ENCODE measurements around the gene KLHL22.
"Not testable (repeated sequence)": the region's sequence is repeated elsewhere in the genome, so short reads cannot be mapped to it uniquely, and the experiment has no call there.

KLHL22 gene

GRCh38 chr22:20423906-20424551 lies 71.6 kb downstream of the KLHL22 start:
- in situ Hi-C loops (cut with MboI; ENCODE audit: low sequenced_read_pairs): no loop called here

- in situ Hi-C loops (cut with MboI; ENCODE audit: low sequenced_read_pairs): no loop called here
These were observed 72.3 kb downstream of the KLHL22 start for GRCh38 chr22:20423008-20423905.

- in situ Hi-C loops (cut with MboI; ENCODE audit: low sequenced_read_pairs): no loop called here
These were observed 73.2 kb downstream of the KLHL22 start for GRCh38 chr22:20422271-20423007.

- in situ Hi-C loops (cut with MboI; ENCODE audit: low sequenced_read_pairs): no loop called here
These were observed 74.1 kb downstream of the KLHL22 start for GRCh38 chr22:20421507-20421874.

GRCh38 chr22:20420157-20420842 lies 75.3 kb downstream of the KLHL22 start:
- in situ Hi-C loops (cut with MboI; ENCODE audit: low sequenced_read_pairs): no loop called here

- in situ Hi-C loops (cut with MboI; ENCODE audit: low sequenced_read_pairs): no loop called here
These were observed 76.0 kb downstream of the KLHL22 start for GRCh38 chr22:20419664-20419951.

- in situ Hi-C loops (cut with MboI; ENCODE audit: low sequenced_read_pairs): no loop called here
These were observed 77.3 kb downstream of the KLHL22 start for GRCh38 chr22:20418211-20418788.

GRCh38 chr22:20415699-20416098 lies 79.9 kb downstream of the KLHL22 start:
- in situ Hi-C loops (cut with MboI; ENCODE audit: low sequenced_read_pairs): not testable (repeated sequence)

GRCh38 chr22:20415241-20415640 lies 80.4 kb downstream of the KLHL22 start:
- in situ Hi-C loops (cut with MboI; ENCODE audit: low sequenced_read_pairs): not testable (repeated sequence)

- in situ Hi-C loops (cut with MboI; ENCODE audit: low sequenced_read_pairs): no loop called here
These were observed 81.1 kb downstream of the KLHL22 start for GRCh38 chr22:20414450-20414849.

- in situ Hi-C loops (cut with MboI; ENCODE audit: low sequenced_read_pairs): no loop called here
These were observed 81.5 kb downstream of the KLHL22 start for GRCh38 chr22:20414059-20414440.

GRCh38 chr22:20413217-20414058 lies 82.2 kb downstream of the KLHL22 start:
- in situ Hi-C loops (cut with MboI; ENCODE audit: low sequenced_read_pairs): no loop called here

GRCh38 chr22:20412474-20413216 lies 83.0 kb downstream of the KLHL22 start:
- in situ Hi-C loops (cut with MboI; ENCODE audit: low sequenced_read_pairs): no loop called here

GRCh38 chr22:20409385-20409784 lies 86.2 kb downstream of the KLHL22 start:
- in situ Hi-C loops (cut with MboI; ENCODE audit: low sequenced_read_pairs): not testable (repeated sequence)

GRCh38 chr22:20408891-20409290 lies 86.7 kb downstream of the KLHL22 start:
- in situ Hi-C loops (cut with MboI; ENCODE audit: low sequenced_read_pairs): no loop called here

GRCh38 chr22:20407829-20408228 lies 87.8 kb downstream of the KLHL22 start:
- in situ Hi-C loops (cut with MboI; ENCODE audit: low sequenced_read_pairs): no loop called here

- in situ Hi-C loops (cut with MboI; ENCODE audit: low sequenced_read_pairs): no loop called here
These were observed 88.7 kb downstream of the KLHL22 start for GRCh38 chr22:20406686-20407408.

- in situ Hi-C loops (cut with MboI; ENCODE audit: low sequenced_read_pairs): no loop called here
These were observed 89.5 kb downstream of the KLHL22 start for GRCh38 chr22:20405931-20406685.

All from HL-60/S4 treated with phorbol 12-myristate 13-acetate at 8.2 ng/mL for 4 days and 3 days (cell line).